GM23338 (cell line): ENCODE data around the gene MROH2B. TPM values are rescaled to one million over a fixed set of nuclear protein-coding genes. Genes with fewer than 3 reads are reported as not detected.
"Not testable (repeated sequence)": the region's sequence is repeated elsewhere in the genome, so short reads cannot be mapped to it uniquely, and the experiment has no call there.

Experiments used
- ATAC-seq: fragments of 200-7000 bp; cut with Tn5 transposase; 3 replicates; pipeline ENCODE4 v1.9.1; 2020
- DNase-seq: peaks from one replicate; pipeline ENCODE4 v3.0.0-alpha.2; 2015; ENCODE audit warnings: low spot score
- H2AFZ ChIP-seq: fragments of 200-600 bp; sonication (generic); 2 replicates; pipeline ENCODE4 v1.8.0; 2016; ENCODE audit warnings: antibody characterized with exemption, mild to moderate bottlenecking, moderate library complexity
- H3F3A ChIP-seq: fragments of 200-600 bp; sonication (generic); replicated peaks from 2 replicates; pipeline ENCODE4 v1.8.0; 2017; ENCODE audit warnings: antibody characterized with exemption, mixed run types, low read depth
- H3K27ac ChIP-seq: fragments of 200-600 bp; sonication (generic); 2 replicates; pipeline ENCODE4 v1.6.1; 2016; ENCODE audit warnings: low read depth
- H3K27me3 ChIP-seq: fragments of 200-600 bp; sonication (generic); 2 replicates; pipeline ENCODE4 v1.8.0; 2016; ENCODE audit warnings: mild to moderate bottlenecking, mixed run types, moderate library complexity; ENCODE audit not compliant: insufficient read depth
- H3K36me3 ChIP-seq: fragments of 200-600 bp; sonication (generic); 2 replicates; pipeline ENCODE4 v1.8.0; 2016; ENCODE audit warnings: mild to moderate bottlenecking; ENCODE audit not compliant: insufficient read depth
- H3K4me1 ChIP-seq: fragments of 200-600 bp; sonication (generic); 2 replicates; pipeline ENCODE4 v1.8.0; 2016; ENCODE audit warnings: mild to moderate bottlenecking, moderate library complexity; ENCODE audit not compliant: insufficient read depth
- H3K4me2 ChIP-seq: fragments of 200-600 bp; sonication (generic); 2 replicates; pipeline ENCODE4 v1.7.1; 2017; ENCODE audit warnings: mixed run types
- H3K4me3 ChIP-seq: fragments of 200-600 bp; sonication (generic); 2 replicates; pipeline ENCODE4 v1.6.1; 2016; ENCODE audit warnings: mixed run types
- H3K79me2 ChIP-seq: fragments of 200-600 bp; sonication (generic); replicated peaks from 2 replicates; pipeline ENCODE4 v1.8.0; 2017; ENCODE audit warnings: mild to moderate bottlenecking; ENCODE audit not compliant: insufficient read depth
- H3K9me2 ChIP-seq: fragments of 200-600 bp; sonication (generic); 2 replicates; pipeline ENCODE4 v1.8.0; 2017; ENCODE audit not compliant: insufficient read depth
- H4K20me1 ChIP-seq: fragments of 200-600 bp; sonication (generic); replicated peaks from 2 replicates; pipeline ENCODE4 v1.8.0; 2017; ENCODE audit warnings: mild to moderate bottlenecking; ENCODE audit not compliant: insufficient read depth
- H3K27ac Mint-ChIP-seq: 2 replicates; pipeline ENCODE4 v1.8.0; 2020; ENCODE audit warnings: inconsistent platforms, mild to moderate bottlenecking, moderate library complexity, mixed read lengths
- H3K27me3 Mint-ChIP-seq: 3 replicates; pipeline ENCODE4 v1.8.0; 2022; ENCODE audit warnings: low read depth, mild to moderate bottlenecking, moderate library complexity, mixed read lengths, inconsistent platforms; ENCODE audit not compliant: insufficient read depth, poor library complexity
- H3K36me3 Mint-ChIP-seq: 3 replicates; pipeline ENCODE4 v1.8.0; 2021; ENCODE audit warnings: low read depth, mild to moderate bottlenecking, inconsistent platforms, moderate library complexity, mixed read lengths
- H3K4me1 Mint-ChIP-seq: 3 replicates; pipeline ENCODE4 v1.8.0; 2020; ENCODE audit warnings: mild to moderate bottlenecking, inconsistent platforms, mixed read lengths
- H3K4me3 Mint-ChIP-seq: 3 replicates; pipeline ENCODE4 v1.8.0; 2021; ENCODE audit warnings: moderate library complexity, mild to moderate bottlenecking, inconsistent platforms, mixed read lengths
- H3K9me3 Mint-ChIP-seq: 3 replicates; pipeline ENCODE4 v1.8.0; 2020; ENCODE audit warnings: moderate library complexity, mild to moderate bottlenecking, inconsistent platforms, mixed read lengths
- CREB1 ChIP-seq: fragments of 250-450 bp; sonication (Bioruptor Pico); IDR thresholded peaks from 2 replicates; pipeline ENCODE4 v1.5.0; 2020; ENCODE audit warnings: low read depth, mild to moderate bottlenecking, moderate library complexity
- CTCF ChIP-seq, 2 experiments: fragments of 200-600 bp in 1 of 2; sonication (generic) in 1 of 2; conservative IDR thresholded peaks; 2 replicates each; pipeline versions ENCODE4 v1.5.1 to v1.6.1; 2016 to 2017; ENCODE audit warnings: antibody characterized with exemption in 2 of 2, low read depth in 2 of 2, mild to moderate bottlenecking in 2 of 2, moderate library complexity in 1 of 2
- ETS1 ChIP-seq: IDR thresholded peaks from 2 replicates; pipeline ENCODE4 v1.6.1; 2016; ENCODE audit warnings: antibody characterized with exemption
- EZH2 ChIP-seq: fragments of 200-600 bp; sonication (generic); IDR thresholded peaks from one replicate; pipeline ENCODE4 v1.8.0; 2017; ENCODE audit warnings: antibody characterized with exemption, mild to moderate bottlenecking, low read depth; ENCODE audit not compliant: unreplicated experiment
- EZH2phosphoT487 ChIP-seq: fragments of 200-600 bp; sonication (generic); IDR thresholded peaks from one replicate; pipeline ENCODE4 v1.8.1; 2018; ENCODE audit warnings: antibody characterized with exemption; ENCODE audit not compliant: unreplicated experiment
- JUNB ChIP-seq: IDR thresholded peaks from one replicate; pipeline ENCODE4 v1.6.1; 2016; ENCODE audit warnings: antibody characterized with exemption; ENCODE audit not compliant: unreplicated experiment
- NANOG ChIP-seq: IDR thresholded peaks from 2 replicates; pipeline ENCODE4 v1.6.1; 2016; ENCODE audit warnings: antibody characterized with exemption, borderline replicate concordance
- POLR2AphosphoS5 ChIP-seq: IDR thresholded peaks from 2 replicates; pipeline ENCODE4 v1.6.1; 2016; ENCODE audit warnings: antibody characterized with exemption, low read depth
- STAT1 ChIP-seq: IDR thresholded peaks from one replicate; pipeline ENCODE4 v1.6.1; 2016; ENCODE audit warnings: antibody characterized with exemption; ENCODE audit not compliant: unreplicated experiment
- ZNF114 ChIP-seq: fragments of 250-450 bp; sonication (Bioruptor Pico); IDR thresholded peaks from 2 replicates; pipeline ENCODE4 v1.5.0; 2020; ENCODE audit warnings: mild to moderate bottlenecking, moderate library complexity
- ZNF331 ChIP-seq: fragments of 250-450 bp; sonication (Bioruptor Pico); IDR thresholded peaks from 2 replicates; pipeline ENCODE4 v1.5.0; 2020; ENCODE audit warnings: low read depth, mild to moderate bottlenecking, moderate library complexity
- ZNF462 ChIP-seq: fragments of 250-450 bp; sonication (Bioruptor Pico); IDR thresholded peaks from 2 replicates; pipeline ENCODE4 v1.5.0; 2020; ENCODE audit warnings: mild to moderate bottlenecking, moderate library complexity
- polyA plus RNA-seq: library from polyadenylated mRNA; unstranded; fragments of >200 nt; fragmentation: Nextera tagmentation; extraction: Ambion mirVana; gene quantifications from 2 replicates; pipeline ENCODE4 v1.2.1, GENCODE V29; 2016
- total RNA-seq: library from RNA; depleted of rRNA; stranded (reverse); fragments of >200 nt; shearing (Covaris generic); gene quantifications from 2 replicates; pipeline ENCODE4 v1.2.3, GENCODE V29; 2014

Gene MROH2B
- total and polyA plus RNA-seq, 2 experiments from 2014 or later: not detected

GRCh38 chr5:41032973-41033372 is 38.2 kb downstream of the MROH2B start:
- H3K9me3 Mint-ChIP-seq: peaks cover 4% of the 10 kb centered on the region
- Histone ChIP-seq H3K79me2 (no peaks in the 10 kb centered on the region), H2AFZ (no peak overlapping the region), H3K9me2 (0 out of 2 replicates have a peak, but pooled peaks cover 2% of the 10 kb centered on the region), H4K20me1 (no peaks in the 10 kb centered on the region), H3K27me3 (no peaks in the 10 kb centered on the region), H3F3A (no peaks in the 10 kb centered on the region), H3K36me3 (no peaks in the 10 kb centered on the region), H3K4me2 (no peak overlapping the region), H3K4me3 (no peak overlapping the region), H3K4me1 (no peaks in the 10 kb centered on the region), H3K27ac (no peak overlapping the region)
- TF ChIP-seq JUNB (no peak), CTCF (conservative IDR thresholded peaks at IDR 0.05; ENCODE audit: low read depth in 2 of 2) (no peak), POLR2AphosphoS5 (no peak), EZH2 (no peak), CREB1 (CRISPR knock-in tag) (no peak), NANOG (no peak), ZNF462 (no peak), EZH2phosphoT487 (no peak), ZNF114 (CRISPR knock-in tag) (no peak), STAT1 (no peak), ETS1 (no peak), ZNF331 (CRISPR knock-in tag) (no peak)
- 0 out of 3 replicates have a peak, but pooled peaks cover 3% of the 10 kb centered on the region for H3K36me3 Mint-ChIP-seq
- ATAC-seq: no peak
- H3K27ac Mint-ChIP-seq: no peak overlapping the region
- no peaks in the 10 kb centered on the region for H3K27me3 Mint-ChIP-seq
- H3K4me1 Mint-ChIP-seq: no peaks in the 10 kb centered on the region
- no peak for DNase-seq
- no peak overlapping the region for H3K4me3 Mint-ChIP-seq

- not testable (repeated sequence) for H3K4me1 ChIP-seq, H3K27ac ChIP-seq, ATAC-seq, DNase-seq, H3K4me1 Mint-ChIP-seq, H2AFZ ChIP-seq, H3K79me2 ChIP-seq, H3K9me2 ChIP-seq, H3K36me3 ChIP-seq, H3K27me3 Mint-ChIP-seq, H3K4me3 Mint-ChIP-seq, H3K4me2 ChIP-seq, H4K20me1 ChIP-seq, H3K27ac Mint-ChIP-seq, H3K4me3 ChIP-seq, H3F3A ChIP-seq, H3K27me3 ChIP-seq
- Mint-ChIP-seq H3K36me3 (peaks cover 19% of the 10 kb centered on the region; the same call in 2 of the 3 replicates), H3K9me3 (peaks cover 40% of the 10 kb centered on the region)
Measured at GRCh38 chr5:41022600-41022999, 48.5 kb downstream of the MROH2B start.
